SH-SY5Y (cell line): ENCODE measurements around the gene HECTD4.

Experiments used
- GATA2 ChIP-seq: IDR thresholded peaks from 2 replicates; pipeline ENCODE4 v1.6.1; 2011; ENCODE audit warnings: mild to moderate bottlenecking, low read depth, low read length
- GATA3 ChIP-seq: IDR thresholded peaks from 2 replicates; pipeline ENCODE4 v1.6.1; 2011; ENCODE audit warnings: low read depth, mild to moderate bottlenecking, low read length, moderate library complexity

DNA sequence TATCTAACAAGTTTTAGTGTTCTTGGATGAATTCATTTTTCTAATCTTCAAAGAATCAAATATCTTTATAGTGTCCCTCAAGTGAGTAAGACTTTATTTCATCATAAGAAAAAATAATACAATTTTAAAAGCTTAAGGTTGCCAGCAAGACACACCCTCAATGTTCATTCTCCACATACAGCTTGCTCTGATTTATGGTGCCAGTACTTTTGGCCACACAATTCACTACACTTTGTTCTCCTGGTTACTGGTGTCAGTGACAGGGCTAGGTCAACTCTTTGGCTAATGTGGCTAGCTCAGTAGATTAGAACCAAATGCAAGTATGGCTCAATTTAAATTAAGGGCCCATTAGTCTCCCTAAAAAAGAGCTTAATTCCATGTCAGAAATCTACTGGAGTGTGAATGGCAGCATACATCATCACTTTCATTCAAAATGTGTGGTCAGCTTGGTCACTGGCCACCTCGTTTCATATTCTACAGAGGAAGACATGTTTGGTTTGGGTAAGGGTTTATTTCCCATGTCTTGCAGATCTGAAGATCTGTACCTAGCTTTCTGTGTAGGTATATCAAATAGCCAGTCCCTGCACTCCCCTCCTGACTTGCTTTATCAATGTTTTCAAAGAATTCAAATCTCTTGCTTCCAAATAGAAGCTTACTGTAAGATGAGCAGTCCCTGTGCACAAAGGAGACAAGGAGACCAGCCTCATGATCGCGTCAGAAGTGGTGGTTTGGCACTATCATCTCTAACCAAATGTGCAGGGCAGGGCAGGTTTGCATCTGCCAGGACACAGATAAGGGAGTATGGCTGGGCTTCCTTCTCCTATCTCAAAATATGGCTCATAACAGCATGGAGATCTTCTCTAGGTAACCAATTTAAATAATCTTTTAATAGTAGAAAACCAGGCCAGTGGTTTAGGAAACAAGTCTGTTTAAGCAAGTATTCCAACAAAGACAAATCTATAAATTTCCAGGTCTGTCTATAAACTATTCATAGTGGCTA, 31.3 kb downstream of the HECTD4 start:
- no peak for TF ChIP-seq GATA3
- TF ChIP-seq GATA2 = no peak
